Esophagus squamous epithelium (tissue), 4 donors: ENCODE measurements around the gene HP1BP3.

ENCODE experiments used
- CTCF ChIP-seq, 6 experiments: fragments of 450-650 bp in 4 of 6; fragments of 200-600 bp in 2 of 6; sonication (generic) in 2 of 6; IDR thresholded peaks; one replicate each; pipeline ENCODE4 v1.5.1; 2016 to 2019; ENCODE audit warnings: antibody characterized with exemption in 6 of 6, mild to moderate bottlenecking in 4 of 6, moderate library complexity in 4 of 6
- POLR2A ChIP-seq, 4 donors: fragments of 450-650 bp; IDR thresholded peaks; one replicate each; pipeline ENCODE4 v1.6.1; 2017; ENCODE audit warnings: antibody characterized with exemption in 4 of 4, mild to moderate bottlenecking in 4 of 4, moderate library complexity in 3 of 4

GRCh38 chr1:20786253-20787028 is 666 bp downstream of the HP1BP3 start:
- TF ChIP-seq CTCF (IDR thresholded peaks at IDR 0.05) (peak in 2 of 6 experiments; percentile 4 to 6), POLR2A (IDR thresholded peaks at IDR 0.05) (peak in 2 of 4 donors; percentile 53 to 80)
